WTC11 (cell line): ENCODE results near the gene MARCHF10. TPM values are rescaled to one million over a fixed set of nuclear protein-coding genes. Genes with fewer than 3 reads are reported as not detected.

ENCODE experiments used
- ATAC-seq: fragments of 200-7000 bp; cut with Tn5 transposase; 2 replicates; pipeline ENCODE4 v1.10.0; 2021; ENCODE audit warnings: mild to moderate bottlenecking, moderate library complexity
- CTCF ChIA-PET: fragments of 300-600 bp; sonication (Branson Sonifier 250); formaldehyde crosslinking; loops from one replicate; lab custom pipeline; 2021; ENCODE audit warnings: antibody characterized with exemption; lab: Charles Lee
- POLR2A ChIA-PET: fragments of 350-600 bp; sonication (Branson Sonifier 250); formaldehyde crosslinking; loops from one replicate; lab custom pipeline; 2021; ENCODE audit warnings: antibody characterized with exemption; lab: Charles Lee
- DNase-seq: peaks from one replicate; pipeline ENCODE4 v3.0.0; 2021; ENCODE audit warnings: low spot score
- H3K27ac Mint-ChIP-seq: 2 replicates; pipeline ENCODE4 v1.8.0; 2021; ENCODE audit warnings: mixed read lengths
- H3K27me3 Mint-ChIP-seq: 2 replicates; pipeline ENCODE4 v1.8.0; 2021; ENCODE audit warnings: low read depth, mild to moderate bottlenecking, moderate library complexity, mixed read lengths
- H3K36me3 Mint-ChIP-seq: 2 replicates; pipeline ENCODE4 v1.8.0; 2021; ENCODE audit warnings: mixed read lengths
- H3K4me1 Mint-ChIP-seq: 2 replicates; pipeline ENCODE4 v1.8.0; 2022; ENCODE audit warnings: mixed read lengths
- H3K4me3 Mint-ChIP-seq: 2 replicates; pipeline ENCODE4 v1.8.0; 2021; ENCODE audit warnings: mild to moderate bottlenecking, moderate library complexity, mixed read lengths
- H3K9me3 Mint-ChIP-seq: 2 replicates; pipeline ENCODE4 v1.8.0; 2021; ENCODE audit warnings: mixed read lengths
- ARID4B ChIP-seq: sonication (generic); formaldehyde crosslinking; IDR thresholded peaks from 2 replicates; pipeline ENCODE4 v1.8.0; 2023; ENCODE audit warnings: missing genetic modification reagents, mild to moderate bottlenecking, borderline replicate concordance
- ATF2 ChIP-seq: sonication (generic); formaldehyde crosslinking; IDR thresholded peaks from 2 replicates; pipeline ENCODE4 v1.8.1; 2022; ENCODE audit warnings: low read depth, missing genetic modification reagents, borderline replicate concordance
- ATF6 ChIP-seq: sonication (generic); formaldehyde crosslinking; IDR thresholded peaks from 2 replicates; pipeline ENCODE4 v1.8.1; 2023; ENCODE audit warnings: mild to moderate bottlenecking, missing genetic modification reagents
- E2F5 ChIP-seq: sonication (generic); formaldehyde crosslinking; IDR thresholded peaks from 2 replicates; pipeline ENCODE4 v1.8.1; 2022; ENCODE audit warnings: mild to moderate bottlenecking, moderate library complexity, missing genetic modification reagents
- FOXJ3 ChIP-seq: sonication (generic); formaldehyde crosslinking; IDR thresholded peaks from 2 replicates; pipeline ENCODE4 v1.9.0; 2021; ENCODE audit warnings: missing genetic modification reagents, mild to moderate bottlenecking, borderline replicate concordance
- FOXK1 ChIP-seq: sonication (generic); formaldehyde crosslinking; IDR thresholded peaks from 2 replicates; pipeline ENCODE4 v1.8.0; 2022; ENCODE audit warnings: mild to moderate bottlenecking, moderate library complexity, missing genetic modification reagents
- GRHL2 ChIP-seq: fragments of 250-450 bp; sonication (Bioruptor Pico); IDR thresholded peaks from 2 replicates; pipeline ENCODE4 v1.8.0; 2022; ENCODE audit warnings: mild to moderate bottlenecking, moderate library complexity; ENCODE audit not compliant: insufficient replicate concordance, severe bottlenecking
- HMGXB4 ChIP-seq: sonication (generic); formaldehyde crosslinking; IDR thresholded peaks from 2 replicates; pipeline ENCODE4 v1.8.1; 2023; ENCODE audit warnings: mild to moderate bottlenecking, moderate library complexity, missing genetic modification reagents
- MAX ChIP-seq: sonication (generic); formaldehyde crosslinking; IDR thresholded peaks from 2 replicates; pipeline ENCODE4 v1.8.0; 2022; ENCODE audit warnings: mild to moderate bottlenecking, missing genetic modification reagents
- NFATC4 ChIP-seq: fragments of 250-450 bp; sonication (Bioruptor Pico); IDR thresholded peaks from 2 replicates; pipeline ENCODE4 v1.9.0; 2021; ENCODE audit warnings: mild to moderate bottlenecking
- NR1H2 ChIP-seq: sonication (generic); formaldehyde crosslinking; IDR thresholded peaks from 2 replicates; pipeline ENCODE4 v1.9.0; 2021; ENCODE audit warnings: mild to moderate bottlenecking, moderate library complexity, missing genetic modification reagents
- PRDM15 ChIP-seq: sonication (generic); formaldehyde crosslinking; IDR thresholded peaks from 2 replicates; pipeline ENCODE4 v1.8.0; 2022; ENCODE audit warnings: missing genetic modification reagents
- SP1 ChIP-seq: sonication (generic); formaldehyde crosslinking; conservative IDR thresholded peaks from 2 replicates; pipeline ENCODE4 v1.8.1; 2022; ENCODE audit warnings: missing genetic modification reagents
- TEAD4 ChIP-seq: sonication (generic); formaldehyde crosslinking; IDR thresholded peaks from 2 replicates; pipeline ENCODE4 v1.8.0; 2022; ENCODE audit warnings: mild to moderate bottlenecking, missing genetic modification reagents
- ZNF121 ChIP-seq: sonication (generic); formaldehyde crosslinking; IDR thresholded peaks from 2 replicates; pipeline ENCODE4 v1.8.0; 2023; ENCODE audit warnings: missing genetic modification reagents
- ZNF317 ChIP-seq: sonication (generic); formaldehyde crosslinking; IDR thresholded peaks from 2 replicates; pipeline ENCODE4 v1.8.1; 2023; ENCODE audit warnings: low read depth, mild to moderate bottlenecking, moderate library complexity, missing genetic modification reagents, borderline replicate concordance
- ZNF396 ChIP-seq: fragments of 250-450 bp; sonication (Bioruptor Pico); IDR thresholded peaks from 2 replicates; pipeline ENCODE4 v1.8.0; 2021; ENCODE audit warnings: mild to moderate bottlenecking, moderate library complexity, borderline replicate concordance
- ZNF425 ChIP-seq: fragments of 250-450 bp; sonication (Bioruptor Pico); conservative IDR thresholded peaks from 2 replicates; pipeline ENCODE4 v1.9.0; 2021; ENCODE audit warnings: mild to moderate bottlenecking
- ZNF512 ChIP-seq: sonication (generic); formaldehyde crosslinking; IDR thresholded peaks from 2 replicates; pipeline ENCODE4 v1.8.1; 2022; ENCODE audit warnings: missing genetic modification reagents, borderline replicate concordance
- total RNA-seq: library from RNA; stranded (reverse); gene quantifications from 3 replicates; pipeline ENCODE4 v1.2.3, GENCODE V29; 2021

Gene MARCHF10
- total RNA-seq, 1 experiment from 2014 or later: 1.0 TPM

- CTCF ChIA-PET: interaction anchor here (1.4 kb wide), 1 partner anchor 18 kb away, joined by 5 read pairs; no protein-coding TSS in a partner anchor
- DNase-seq (no peak), ATAC-seq (no peak)
- no peak overlapping the region for H3K4me3 Mint-ChIP-seq
- no peaks in the 10 kb centered on the region for H3K36me3 Mint-ChIP-seq
- peaks cover 24% of the 10 kb centered on the region for H3K4me1 Mint-ChIP-seq
- H3K9me3 Mint-ChIP-seq: no peaks in the 10 kb centered on the region
- H3K27ac Mint-ChIP-seq: no peak overlapping the region
- no peaks in the 10 kb centered on the region; the same call in 1 of the 2 replicates for H3K27me3 Mint-ChIP-seq
- POLR2A ChIA-PET: no interaction called here
- no peak for TF ChIP-seq ATF2 (CRISPR knock-in tag)
- no peak for TF ChIP-seq NFATC4 (CRISPR knock-in tag)
- no peak for TF ChIP-seq SP1 (CRISPR knock-in tag)
- TF ChIP-seq FOXJ3 (CRISPR knock-in tag): no peak
- TF ChIP-seq PRDM15 (CRISPR knock-in tag): no peak
- TF ChIP-seq ZNF425 (CRISPR knock-in tag): no peak
- no peak for TF ChIP-seq ZNF121 (CRISPR knock-in tag)
- no peak for TF ChIP-seq ATF6 (CRISPR knock-in tag)
- no peak for TF ChIP-seq ZNF512 (CRISPR knock-in tag)
- no peak for TF ChIP-seq ZNF396 (CRISPR knock-in tag)
- no peak for TF ChIP-seq FOXK1 (CRISPR knock-in tag)
- no peak for TF ChIP-seq NR1H2 (CRISPR knock-in tag)
- TF ChIP-seq HMGXB4 (CRISPR knock-in tag): no peak
- TF ChIP-seq MAX (CRISPR knock-in tag): no peak
- TF ChIP-seq ARID4B (CRISPR knock-in tag): no peak
- TF ChIP-seq E2F5: no peak
- no peak for TF ChIP-seq GRHL2 (CRISPR knock-in tag)
- TF ChIP-seq TEAD4: no peak
- TF ChIP-seq ZNF317: no peak
Measured at GRCh38 chr17:62745806-62746205, 62.3 kb downstream of the MARCHF10 start.
